MM.1S (cell line): ENCODE measurements around the gene MAN1C1.

Experiments
- CTCF ChIP-seq: fragments of 300-600 bp; sonication (generic); IDR thresholded peaks from 2 replicates; pipeline ENCODE4 v1.5.1; 2016; ENCODE audit warnings: antibody characterized with exemption, low read length, mixed read lengths
- EZH2 ChIP-seq: fragments of 300-600 bp; sonication (generic); optimal IDR thresholded peaks from 2 replicates; pipeline ENCODE3; 2017; ENCODE audit warnings: low read depth, mild to moderate bottlenecking, antibody characterized with exemption, low read length, mixed read lengths
- EZH2phosphoT487 ChIP-seq: fragments of 300-600 bp; sonication (generic); IDR thresholded peaks from 2 replicates; pipeline ENCODE4 v1.6.1; 2018; ENCODE audit warnings: antibody characterized with exemption, low read length

- TF ChIP-seq CTCF: no peak
- TF ChIP-seq EZH2: no peak
- TF ChIP-seq EZH2phosphoT487: no peak
These were observed 148.7 kb downstream of the MAN1C1 start for GRCh38 chr1:25765136-25765922.
